ENCODE data around the gene MEF2C.
A peak's percentile ranks its signal among the peaks of the same experiment; 100 is the strongest.
"Not testable (repeated sequence)": the region's sequence is repeated elsewhere in the genome, so short reads cannot be mapped to it uniquely, and the experiment has no call there.

MEF2C gene

GRCh38 chr5:88883059-88883835, at the start of gene MEF2C:
Gene MEF2C (minus strand): TSS chr5:88883184. CDS start chr5:88823788, 59,396 bp downstream.
- Mint-ChIP-seq H3K4me3 (peak within 1 kb of the TSS; percentile 83), H3K4me1 (ENCODE audit: low read depth) (peaks cover 24% of the 10 kb centered on the region), H3K9me3 (no peaks in the 10 kb centered on the region), H3K36me3 (ENCODE audit: low read depth) (no peaks in the 10 kb centered on the region), H3K27ac (no peak within 1 kb of the TSS), H3K27me3 (ENCODE audit: low read depth) (peaks cover 80% of the 10 kb centered on the region)

- Mint-ChIP-seq H3K4me3 (no peak overlapping the region), H3K27me3 (ENCODE audit: low read depth) (no peaks in the 10 kb centered on the region), H3K4me1 (ENCODE audit: low read depth) (no peaks in the 10 kb centered on the region), H3K9me3 (no peaks in the 10 kb centered on the region), H3K27ac (no peak overlapping the region), H3K36me3 (ENCODE audit: low read depth) (no peaks in the 10 kb centered on the region)
These were observed 49.6 kb upstream of the MEF2C start for GRCh38 chr5:88932541-88932940.

GRCh38 chr5:88930335-88930734, 47.4 kb upstream of the MEF2C start:
- no peaks in the 10 kb centered on the region for H3K9me3 Mint-ChIP-seq
- H3K4me3 Mint-ChIP-seq = no peak overlapping the region
- H3K27me3 Mint-ChIP-seq (ENCODE audit: low read depth) = no peaks in the 10 kb centered on the region
- no peaks in the 10 kb centered on the region for H3K36me3 Mint-ChIP-seq (ENCODE audit: low read depth)
- no peak overlapping the region for H3K27ac Mint-ChIP-seq
- no peaks in the 10 kb centered on the region for H3K4me1 Mint-ChIP-seq (ENCODE audit: low read depth)

- Mint-ChIP-seq H3K27me3 (ENCODE audit: low read depth) (no peaks in the 10 kb centered on the region), H3K4me1 (ENCODE audit: low read depth) (no peaks in the 10 kb centered on the region), H3K27ac (no peak overlapping the region), H3K36me3 (ENCODE audit: low read depth) (no peaks in the 10 kb centered on the region), H3K9me3 (no peaks in the 10 kb centered on the region), H3K4me3 (no peak overlapping the region)
These were observed 46.4 kb upstream of the MEF2C start for GRCh38 chr5:88929385-88929784.

GRCh38 chr5:88926774-88927173, 43.8 kb upstream of the MEF2C start:
- Mint-ChIP-seq H3K9me3 (no peaks in the 10 kb centered on the region), H3K27me3 (ENCODE audit: low read depth) (no peaks in the 10 kb centered on the region), H3K4me1 (ENCODE audit: low read depth) (no peaks in the 10 kb centered on the region), H3K36me3 (ENCODE audit: low read depth) (no peaks in the 10 kb centered on the region), H3K27ac (no peak overlapping the region), H3K4me3 (no peak overlapping the region)

GRCh38 chr5:88925692-88926490, 42.9 kb upstream of the MEF2C start:
- H3K4me1 Mint-ChIP-seq (ENCODE audit: low read depth) = no peaks in the 10 kb centered on the region
- no peaks in the 10 kb centered on the region for H3K9me3 Mint-ChIP-seq
- H3K36me3 Mint-ChIP-seq (ENCODE audit: low read depth) = no peaks in the 10 kb centered on the region
- no peak overlapping the region for H3K4me3 Mint-ChIP-seq
- no peaks in the 10 kb centered on the region for H3K27me3 Mint-ChIP-seq (ENCODE audit: low read depth)
- no peak overlapping the region for H3K27ac Mint-ChIP-seq

GRCh38 chr5:88924330-88924657, 41.3 kb upstream of the MEF2C start:
- H3K9me3 Mint-ChIP-seq = no peaks in the 10 kb centered on the region
- no peak overlapping the region for H3K4me3 Mint-ChIP-seq
- H3K27ac Mint-ChIP-seq = no peak overlapping the region
- H3K27me3 Mint-ChIP-seq (ENCODE audit: low read depth) = no peaks in the 10 kb centered on the region
- no peaks in the 10 kb centered on the region for H3K4me1 Mint-ChIP-seq (ENCODE audit: low read depth)
- no peaks in the 10 kb centered on the region for H3K36me3 Mint-ChIP-seq (ENCODE audit: low read depth)

GRCh38 chr5:88923623-88924329, 40.8 kb upstream of the MEF2C start:
- Mint-ChIP-seq H3K4me1 (ENCODE audit: low read depth) (no peaks in the 10 kb centered on the region), H3K4me3 (no peak overlapping the region), H3K9me3 (no peaks in the 10 kb centered on the region), H3K27ac (no peak overlapping the region), H3K27me3 (ENCODE audit: low read depth) (no peaks in the 10 kb centered on the region), H3K36me3 (ENCODE audit: low read depth) (no peaks in the 10 kb centered on the region)

GRCh38 chr5:88912743-88913142, 29.8 kb upstream of the MEF2C start:
- not testable (repeated sequence) for H3K36me3 Mint-ChIP-seq (ENCODE audit: low read depth); H3K9me3 Mint-ChIP-seq; H3K4me1 Mint-ChIP-seq (ENCODE audit: low read depth); H3K27ac Mint-ChIP-seq; H3K27me3 Mint-ChIP-seq (ENCODE audit: low read depth); H3K4me3 Mint-ChIP-seq

GRCh38 chr5:88911059-88911572, 28.1 kb upstream of the MEF2C start:
- H3K27me3 Mint-ChIP-seq (ENCODE audit: low read depth); H3K4me3 Mint-ChIP-seq; H3K36me3 Mint-ChIP-seq (ENCODE audit: low read depth); H3K9me3 Mint-ChIP-seq; H3K27ac Mint-ChIP-seq; H3K4me1 Mint-ChIP-seq (ENCODE audit: low read depth): not testable (repeated sequence)

GRCh38 chr5:88904478-88904877, 21.5 kb upstream of the MEF2C start:
- H3K27me3 Mint-ChIP-seq (ENCODE audit: low read depth); H3K4me3 Mint-ChIP-seq; H3K9me3 Mint-ChIP-seq; H3K27ac Mint-ChIP-seq; H3K4me1 Mint-ChIP-seq (ENCODE audit: low read depth); H3K36me3 Mint-ChIP-seq (ENCODE audit: low read depth): not testable (repeated sequence)

- H3K4me1 Mint-ChIP-seq (ENCODE audit: low read depth); H3K36me3 Mint-ChIP-seq (ENCODE audit: low read depth); H3K27me3 Mint-ChIP-seq (ENCODE audit: low read depth); H3K27ac Mint-ChIP-seq; H3K4me3 Mint-ChIP-seq; H3K9me3 Mint-ChIP-seq: not testable (repeated sequence)
These were observed 21.0 kb upstream of the MEF2C start for GRCh38 chr5:88903966-88904365.

GRCh38 chr5:88901077-88901476, 18.1 kb upstream of the MEF2C start:
- H3K4me3 Mint-ChIP-seq; H3K27me3 Mint-ChIP-seq (ENCODE audit: low read depth); H3K36me3 Mint-ChIP-seq (ENCODE audit: low read depth); H3K4me1 Mint-ChIP-seq (ENCODE audit: low read depth); H3K9me3 Mint-ChIP-seq; H3K27ac Mint-ChIP-seq: not testable (repeated sequence)

GRCh38 chr5:88899096-88899737, 16.2 kb upstream of the MEF2C start:
- H3K4me1 Mint-ChIP-seq (ENCODE audit: low read depth) = no peaks in the 10 kb centered on the region
- no peaks in the 10 kb centered on the region for H3K27me3 Mint-ChIP-seq (ENCODE audit: low read depth)
- H3K36me3 Mint-ChIP-seq (ENCODE audit: low read depth) = no peaks in the 10 kb centered on the region
- no peak overlapping the region for H3K4me3 Mint-ChIP-seq
- no peak overlapping the region for H3K27ac Mint-ChIP-seq
- H3K9me3 Mint-ChIP-seq = no peaks in the 10 kb centered on the region

Measured in T-helper 1 cell treated with Interleukin-12 subunit alpha and Interleukin-12 subunit beta and Interleukin-4 antibody, amounts not matched to agents 30 μg/mL and 1 μg/mL, for 36 hours (primary cell).